RWPE2 (cell line): ENCODE measurements around the gene NCOA3.

Experiments used
- ATAC-seq: fragments of 200-7000 bp; cut with Tn5 transposase; 3 replicates; pipeline ENCODE4 v1.9.1; 2021; ENCODE audit warnings: low read depth
- DNase-seq: peaks from one replicate; pipeline ENCODE4 v3.0.0-alpha.2; 2020; ENCODE audit warnings: low spot score
- H3K27ac ChIP-seq: fragments of 450-650 bp; 2 replicates; pipeline ENCODE4 v1.5.1; 2017; ENCODE audit warnings: mild to moderate bottlenecking; ENCODE audit not compliant: poor library complexity, severe bottlenecking
- H3K27me3 ChIP-seq: fragments of 250-450 bp; sonication (Bioruptor Pico); 2 replicates; pipeline ENCODE4 v1.5.1; 2021; ENCODE audit warnings: mild to moderate bottlenecking, moderate library complexity; ENCODE audit not compliant: insufficient read depth, poor library complexity, severe bottlenecking
- H3K36me3 ChIP-seq: fragments of 250-450 bp; sonication (Bioruptor Pico); 2 replicates; pipeline ENCODE4 v1.5.1; 2020; ENCODE audit warnings: low read depth, mild to moderate bottlenecking, moderate library complexity
- H3K4me1 ChIP-seq: fragments of 250-450 bp; sonication (Bioruptor Pico); 2 replicates; pipeline ENCODE4 v1.5.1; 2021; ENCODE audit warnings: mild to moderate bottlenecking, moderate library complexity; ENCODE audit not compliant: insufficient read depth, poor library complexity, severe bottlenecking
- H3K4me3 ChIP-seq: fragments of 250-450 bp; sonication (Bioruptor Pico); 2 replicates; pipeline ENCODE4 v1.5.1; 2021; ENCODE audit warnings: mild to moderate bottlenecking, moderate library complexity; ENCODE audit not compliant: severe bottlenecking
- H3K9me3 ChIP-seq: fragments of 250-450 bp; sonication (Bioruptor Pico); 2 replicates; pipeline ENCODE4 v1.5.1; 2021; ENCODE audit warnings: mild to moderate bottlenecking, moderate library complexity; ENCODE audit not compliant: severe bottlenecking
- CTCF ChIP-seq: fragments of 450-650 bp; IDR thresholded peaks from one replicate; pipeline ENCODE4 v1.5.1; 2017; ENCODE audit warnings: mild to moderate bottlenecking, moderate library complexity; ENCODE audit not compliant: poor library complexity, severe bottlenecking

NCOA3 gene

GRCh38 chr20:47541355-47541922, 39.8 kb downstream of the NCOA3 start:
- Histone ChIP-seq H3K4me1 (peaks cover 31% of the 10 kb centered on the region), H3K27ac (no peak overlapping the region), H3K4me3 (no peak overlapping the region), H3K36me3 (peaks cover 4% of the 10 kb centered on the region; the same call in 1 of the 2 replicates), H3K9me3 (no peaks in the 10 kb centered on the region), H3K27me3 (no peaks in the 10 kb centered on the region)
- DNase-seq = no peak
- ATAC-seq = no peak
- no peak for TF ChIP-seq CTCF

- no peak for ATAC-seq
- Histone ChIP-seq H3K36me3 (peaks cover 7% of the 10 kb centered on the region; the same call in 1 of the 2 replicates), H3K4me3 (no peak overlapping the region)
Observed at GRCh38 chr20:47543006-47543431, 41.3 kb downstream of the NCOA3 start.

GRCh38 chr20:47544240-47544639, 42.6 kb downstream of the NCOA3 start:
- no peak for DNase-seq

More at GRCh38 chr20:47543006-47543431, 41.3 kb downstream of the NCOA3 start:
- Histone ChIP-seq H3K9me3 (no peaks in the 10 kb centered on the region), H3K27me3 (no peaks in the 10 kb centered on the region), H3K4me1 (peaks cover 37% of the 10 kb centered on the region), H3K27ac (no peak overlapping the region)
- TF ChIP-seq CTCF = no peak
- no peak for DNase-seq

GRCh38 chr20:47544852-47545251, 43.2 kb downstream of the NCOA3 start:
- TF ChIP-seq CTCF = no peak
- ATAC-seq = no peak
- Histone ChIP-seq H3K27me3 (no peaks in the 10 kb centered on the region), H3K27ac (no peak overlapping the region), H3K9me3 (no peaks in the 10 kb centered on the region), H3K36me3 (peaks cover 7% of the 10 kb centered on the region; the same call in 1 of the 2 replicates), H3K4me1 (peaks cover 37% of the 10 kb centered on the region), H3K4me3 (no peak overlapping the region)
- DNase-seq = no peak

More at GRCh38 chr20:47544240-47544639, 42.6 kb downstream of the NCOA3 start:
- peaks cover 37% of the 10 kb centered on the region for H3K4me1 ChIP-seq
- H3K4me3 ChIP-seq = no peak overlapping the region
- ATAC-seq = peak; percentile 54; the same call in 2 of the 3 replicates
- H3K27me3 ChIP-seq = no peaks in the 10 kb centered on the region
- H3K27ac ChIP-seq = no peak overlapping the region
- H3K36me3 ChIP-seq = peaks cover 7% of the 10 kb centered on the region; the same call in 1 of the 2 replicates
- TF ChIP-seq CTCF = no peak
- no peaks in the 10 kb centered on the region for H3K9me3 ChIP-seq

GRCh38 chr20:47545499-47545898, 43.8 kb downstream of the NCOA3 start:
- no peak for TF ChIP-seq CTCF
- H3K27me3 ChIP-seq = no peaks in the 10 kb centered on the region
- no peak for DNase-seq

More at GRCh38 chr20:47545499-47545898, 43.8 kb downstream of the NCOA3 start:
- no peak for ATAC-seq
- peaks cover 7% of the 10 kb centered on the region; the same call in 1 of the 2 replicates for H3K36me3 ChIP-seq
- peaks cover 36% of the 10 kb centered on the region for H3K4me1 ChIP-seq
- no peak overlapping the region for H3K4me3 ChIP-seq
- H3K9me3 ChIP-seq = no peaks in the 10 kb centered on the region
- peak overlapping the region; percentile 21 for H3K27ac ChIP-seq
